CMK (cell line): ENCODE data around the gene KLHDC4.
"Not testable (repeated sequence)": the region's sequence is repeated elsewhere in the genome, so short reads cannot be mapped to it uniquely, and the experiment has no call there.

ENCODE experiments used
- DNase-seq: peaks from one replicate; pipeline ENCODE4 v3.0.0-alpha.2; 2010; ENCODE audit warnings: low read depth

The KLHDC4 gene

GRCh38 chr16:87720446-87720845 is 45.3 kb downstream of the KLHDC4 start:
- DNase-seq = no peak

- DNase-seq = not testable (repeated sequence)
Measured at GRCh38 chr16:87718831-87719230, 47.0 kb downstream of the KLHDC4 start.

- DNase-seq = no peak
Measured at GRCh38 chr16:87715658-87716057, 50.1 kb downstream of the KLHDC4 start.

GRCh38 chr16:87715231-87715630 is 50.6 kb downstream of the KLHDC4 start:
- no peak for DNase-seq

GRCh38 chr16:87713451-87714229 is 52.1 kb downstream of the KLHDC4 start:
- no peak for DNase-seq

- DNase-seq = no peak
Measured at GRCh38 chr16:87712184-87712762, 53.5 kb downstream of the KLHDC4 start.

- no peak for DNase-seq
Measured at GRCh38 chr16:87710887-87711286, 54.9 kb downstream of the KLHDC4 start.

- DNase-seq = no peak
Measured at GRCh38 chr16:87709677-87710076, 56.1 kb downstream of the KLHDC4 start.

- DNase-seq = no peak
Measured at GRCh38 chr16:87708881-87709638, 56.7 kb downstream of the KLHDC4 start.

GRCh38 chr16:87707714-87708580 is 57.8 kb downstream of the KLHDC4 start:
- DNase-seq = no peak

GRCh38 chr16:87707097-87707496 is 58.7 kb downstream of the KLHDC4 start:
- DNase-seq = no peak

GRCh38 chr16:87706278-87707000 is 59.3 kb downstream of the KLHDC4 start:
- DNase-seq = no peak

GRCh38 chr16:87705771-87706277 is 60.0 kb downstream of the KLHDC4 start:
- no peak for DNase-seq

- no peak for DNase-seq
Measured at GRCh38 chr16:87704754-87705353, 60.9 kb downstream of the KLHDC4 start.

GRCh38 chr16:87703835-87704375 is 61.9 kb downstream of the KLHDC4 start:
- no peak for DNase-seq

GRCh38 chr16:87703071-87703470 is 62.7 kb downstream of the KLHDC4 start:
- no peak for DNase-seq

- no peak for DNase-seq
Measured at GRCh38 chr16:87702325-87702811, 63.4 kb downstream of the KLHDC4 start.

- no peak for DNase-seq
Measured at GRCh38 chr16:87701505-87701921, 64.3 kb downstream of the KLHDC4 start.

- DNase-seq = no peak
Measured at GRCh38 chr16:87701078-87701460, 64.7 kb downstream of the KLHDC4 start.

- DNase-seq = no peak
Measured at GRCh38 chr16:87700406-87701077, 65.2 kb downstream of the KLHDC4 start.
